Stimulated activated CD8-positive, alpha-beta memory T cell treated with anti-CD3 and anti-CD28 coated beads, Interleukin-4, amount 100 ng/mL, for 48 hours (primary cell): ENCODE measurements around the gene RIMS3.

ENCODE experiments used
- DNase-seq: peaks from one replicate; pipeline ENCODE4 v3.0.0-alpha.2; 2020

RIMS3 gene

DNA sequence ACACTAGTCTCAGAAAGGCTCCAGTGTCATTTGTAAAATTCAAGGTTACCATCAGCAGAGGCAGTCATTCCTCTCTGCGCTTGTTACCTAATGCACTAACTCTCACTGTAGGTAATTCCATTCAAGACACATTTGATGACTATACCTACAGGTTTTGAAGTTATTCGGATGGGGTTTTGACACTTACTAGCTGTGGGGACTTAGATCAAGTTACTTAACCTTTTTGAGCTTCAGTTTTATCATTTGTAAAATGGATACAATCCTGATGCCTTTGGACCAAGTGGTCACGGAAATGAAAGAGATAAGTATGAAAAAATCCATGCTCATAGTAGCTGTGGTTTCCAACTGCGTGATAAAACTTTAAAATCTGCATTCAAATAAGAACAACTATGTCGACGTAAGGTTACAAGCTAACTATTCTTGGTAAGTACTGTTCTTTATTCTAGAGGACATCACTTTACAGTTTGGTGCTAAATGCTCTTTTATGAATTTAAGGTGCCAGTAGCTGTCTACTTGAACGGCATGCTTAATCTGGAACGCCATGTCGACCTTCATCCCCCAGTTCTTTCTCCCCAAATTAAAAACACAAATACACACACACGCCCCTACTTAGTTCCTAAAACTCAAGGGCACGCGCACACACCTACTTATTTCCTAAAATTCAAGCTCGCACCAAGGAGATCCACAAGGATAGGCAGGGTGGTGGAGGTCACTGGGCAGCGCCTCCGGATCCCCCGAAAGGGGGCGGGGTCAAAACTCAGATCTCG is 25.5 kb upstream of the RIMS3 start:
- DNase-seq: no peak

DNA sequence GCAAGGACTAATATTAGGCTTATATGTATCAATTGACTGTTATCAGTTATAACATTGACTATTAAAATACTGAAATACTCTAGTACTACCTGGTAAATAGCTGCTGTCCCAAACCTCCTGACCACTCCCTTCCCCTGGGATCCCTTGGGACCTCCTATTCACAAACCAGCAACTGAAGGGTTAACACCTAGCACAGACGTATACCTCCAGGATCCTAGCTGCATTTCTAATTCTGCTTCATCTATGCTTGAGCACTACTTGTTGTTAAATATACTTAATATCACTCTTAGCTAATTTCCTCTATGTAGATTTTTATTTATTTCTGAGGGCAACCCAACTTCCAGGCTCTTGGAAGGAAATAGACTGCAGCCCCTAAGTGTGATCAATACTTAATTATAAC is 24.3 kb upstream of the RIMS3 start:
- no peak for DNase-seq

DNA sequence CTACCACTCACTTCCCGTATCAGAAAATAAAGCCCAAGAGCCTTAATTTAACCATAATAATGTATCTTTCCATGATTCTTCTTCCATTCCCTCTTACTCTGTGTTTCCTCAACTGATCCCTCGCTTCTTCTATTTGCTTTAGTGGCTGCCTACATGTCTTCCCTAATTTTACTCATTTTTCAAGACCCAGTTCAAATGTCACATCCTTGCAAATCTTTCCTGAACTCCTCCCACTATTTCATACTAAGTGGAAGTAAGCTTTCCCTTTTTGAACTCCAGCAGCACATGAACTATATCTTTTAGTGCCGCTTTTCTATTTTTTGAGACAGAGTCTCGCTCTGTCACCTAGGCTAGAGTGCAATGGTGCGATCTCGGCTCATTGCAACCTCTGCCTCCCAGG is 22.2 kb upstream of the RIMS3 start:
- DNase-seq: no peak

DNA sequence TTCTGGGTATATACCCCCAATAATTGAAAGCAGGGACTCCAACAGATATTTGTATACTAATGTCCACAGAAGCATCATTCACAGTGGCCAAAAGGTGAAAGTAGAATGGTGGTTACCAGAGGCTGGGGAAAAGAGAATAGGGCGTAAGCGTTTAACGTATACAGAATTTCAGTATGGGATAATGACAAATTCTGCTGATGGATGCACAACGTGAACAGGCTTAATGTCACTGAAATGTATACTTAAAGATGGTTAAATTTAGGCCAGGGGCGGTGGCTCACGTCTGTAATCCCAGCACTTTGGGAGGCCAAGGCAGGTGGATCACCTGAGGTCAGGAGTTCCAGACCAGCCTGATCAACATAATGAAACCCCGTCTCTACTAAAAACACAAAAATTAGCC is 21.6 kb upstream of the RIMS3 start:
- no peak for DNase-seq

DNA sequence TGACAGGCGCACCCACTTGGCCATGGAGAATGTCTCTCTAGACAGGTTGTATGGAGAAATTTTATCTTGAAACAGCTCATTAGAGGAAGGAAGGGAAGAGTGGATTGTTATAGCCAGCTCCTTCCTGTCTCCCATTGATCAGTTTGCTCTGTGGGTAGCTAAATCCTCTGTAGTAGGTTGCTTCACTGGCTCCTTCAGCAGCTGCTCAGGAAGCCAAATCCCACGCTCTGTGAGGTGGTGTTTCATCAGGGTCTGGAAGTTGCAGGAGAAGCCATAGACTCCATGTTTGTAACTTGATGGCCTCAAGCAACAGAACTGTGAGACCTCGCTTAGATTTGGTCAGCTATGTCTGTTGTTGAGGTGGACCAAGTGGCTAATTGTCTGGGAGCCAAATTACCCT is 19.2 kb upstream of the RIMS3 start:
- no peak for DNase-seq

DNA sequence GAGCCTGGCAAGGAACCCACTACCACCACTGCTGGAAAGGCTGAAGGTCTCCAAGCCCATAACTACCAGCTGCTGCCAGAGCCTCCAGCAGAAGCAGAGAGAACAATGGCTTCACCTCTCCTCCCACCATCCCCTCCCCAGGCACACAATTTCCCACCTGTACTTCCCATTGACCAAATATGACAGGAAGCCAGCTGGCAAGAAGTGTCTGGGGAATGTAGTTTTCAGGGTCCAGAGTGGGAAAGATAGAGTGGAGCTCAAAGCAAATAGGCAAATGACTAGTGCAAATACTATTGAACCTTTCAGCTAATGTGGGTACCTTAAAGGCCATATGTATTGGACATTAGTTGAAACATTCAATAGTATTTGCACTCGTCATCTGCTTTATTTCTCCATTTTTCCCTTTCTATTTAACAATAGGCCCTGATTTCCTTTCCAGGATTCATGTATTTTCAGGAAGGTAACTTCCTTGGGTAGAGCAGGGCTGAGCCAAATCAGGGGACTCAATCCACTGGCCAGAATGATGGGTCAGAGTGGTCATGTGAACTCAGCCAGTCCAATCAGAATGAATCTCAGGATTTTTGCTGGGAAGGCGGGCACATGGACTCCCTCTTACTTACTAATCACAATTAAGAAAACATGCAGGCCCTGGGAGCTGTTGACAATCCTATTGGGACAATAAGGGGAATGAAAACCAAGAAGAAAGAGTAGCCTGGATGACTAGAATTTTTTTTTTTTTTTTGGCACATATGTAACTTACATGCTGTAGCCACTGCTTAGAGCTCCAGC is 13.9 kb upstream of the RIMS3 start:
- DNase-seq: no peak

DNA sequence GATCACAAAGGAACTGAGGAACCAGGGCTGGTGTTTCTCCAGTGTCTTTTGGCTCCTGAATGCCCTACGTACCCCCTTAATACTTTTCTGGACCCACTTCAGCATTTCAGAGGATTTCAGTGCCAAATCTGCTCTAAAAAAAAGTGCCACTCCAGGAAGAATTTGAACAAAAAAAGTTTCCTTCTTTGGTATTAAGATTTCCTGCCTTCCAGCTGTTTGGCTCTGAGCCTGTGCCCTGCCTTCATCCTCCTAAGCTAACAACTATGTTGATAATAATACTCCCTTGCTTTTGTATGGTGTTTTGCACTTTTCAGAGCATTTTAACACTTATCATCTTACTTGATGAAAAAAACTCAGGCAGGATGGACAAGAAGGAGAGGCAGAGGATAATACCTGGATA is 11.0 kb upstream of the RIMS3 start:
- DNase-seq: no peak

DNA sequence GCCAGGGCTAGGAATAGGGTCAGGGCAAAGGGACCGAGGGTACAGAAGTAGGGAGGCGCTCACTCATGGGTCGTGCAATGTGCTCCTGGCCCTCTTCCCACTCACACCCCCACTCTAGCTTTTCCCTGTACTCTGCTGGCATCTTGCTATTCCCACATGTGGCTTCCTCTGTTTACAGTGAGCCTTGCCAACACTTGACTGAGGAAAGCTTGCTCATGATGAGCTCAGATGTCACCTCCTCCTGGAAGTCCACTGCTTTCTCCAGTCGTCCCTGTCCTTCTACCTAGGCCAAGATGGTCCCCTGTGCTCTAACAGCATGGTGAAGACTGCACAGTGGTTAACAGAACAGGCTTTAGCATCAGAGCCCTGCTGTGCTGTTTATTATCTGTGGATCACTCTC is 8.0 kb upstream of the RIMS3 start:
- no peak for DNase-seq

DNA sequence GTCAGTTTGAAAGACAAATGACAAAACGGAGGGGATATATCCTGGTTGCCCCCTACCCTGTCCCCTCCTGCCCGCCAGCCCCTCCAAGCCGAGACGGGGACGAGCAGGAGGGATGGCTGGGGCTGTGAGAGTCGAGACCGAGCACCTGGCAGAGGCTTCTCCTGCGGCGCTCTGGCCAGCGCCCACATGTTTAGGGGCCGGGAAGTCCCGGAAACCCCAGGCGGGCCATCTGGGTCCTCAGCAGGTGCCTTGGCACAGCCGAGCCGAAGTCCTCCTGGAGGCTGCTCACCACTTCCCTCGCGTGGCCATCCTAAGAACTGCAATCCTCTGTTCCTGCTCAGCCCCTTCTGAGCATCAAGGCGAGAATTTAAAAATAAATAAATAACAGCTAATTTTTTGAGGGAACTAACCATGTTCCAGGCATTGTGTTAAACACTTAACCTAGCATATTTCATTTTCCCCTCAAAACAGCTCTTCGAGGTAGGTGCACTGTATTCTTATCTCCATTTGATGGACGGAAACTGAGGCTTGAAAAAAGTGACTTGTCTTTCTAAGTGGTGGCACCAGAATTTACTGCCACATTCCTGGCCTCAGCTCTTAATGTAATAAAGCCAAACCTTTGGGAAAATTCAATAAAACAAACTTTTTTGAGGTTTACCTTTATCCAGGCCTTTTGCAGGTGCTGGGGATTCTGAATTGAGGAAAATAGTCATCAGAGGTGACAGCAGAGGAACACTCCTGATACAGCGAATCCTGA is 3.5 kb upstream of the RIMS3 start:
- peak; percentile 96 for DNase-seq

DNA sequence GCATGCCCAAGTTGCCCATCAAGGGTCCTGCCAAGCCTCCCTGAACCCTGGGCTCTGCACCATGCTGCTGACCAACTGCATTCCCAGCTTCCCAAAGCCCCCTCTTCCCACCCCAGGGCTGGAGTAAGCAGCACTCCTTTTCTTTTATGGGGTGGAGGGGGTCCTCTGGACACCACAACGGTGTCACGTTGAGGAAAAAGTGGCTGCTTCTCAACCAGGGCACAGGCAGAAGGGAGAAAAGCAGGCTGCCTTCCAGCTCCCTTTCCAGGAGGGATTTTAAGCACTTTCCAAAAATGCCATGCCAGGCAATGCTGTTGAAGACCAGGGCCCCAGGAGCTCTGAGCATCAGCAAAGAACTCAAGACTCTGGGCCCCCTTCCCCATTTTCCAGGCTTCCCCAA is 691 bp downstream of the RIMS3 start:
- no peak for DNase-seq

DNA sequence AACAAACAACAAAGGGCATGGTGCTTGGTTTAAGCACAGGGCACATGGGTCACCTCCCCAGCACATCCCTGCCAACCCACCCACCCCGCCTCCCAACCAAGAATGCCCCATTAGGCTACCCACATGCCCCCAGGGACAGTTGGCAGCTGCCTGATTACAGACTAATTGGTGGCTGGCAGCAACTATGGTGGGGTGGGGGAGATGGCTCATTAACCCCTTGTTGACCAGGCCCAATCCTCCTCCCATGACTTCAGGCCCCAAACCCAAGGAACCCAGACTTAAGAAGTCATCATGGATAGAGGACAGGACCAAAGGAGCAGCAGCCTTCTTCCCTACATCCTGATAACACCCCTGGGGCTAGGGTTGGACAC is 1.3 kb downstream of the RIMS3 start:
- no peak for DNase-seq

DNA sequence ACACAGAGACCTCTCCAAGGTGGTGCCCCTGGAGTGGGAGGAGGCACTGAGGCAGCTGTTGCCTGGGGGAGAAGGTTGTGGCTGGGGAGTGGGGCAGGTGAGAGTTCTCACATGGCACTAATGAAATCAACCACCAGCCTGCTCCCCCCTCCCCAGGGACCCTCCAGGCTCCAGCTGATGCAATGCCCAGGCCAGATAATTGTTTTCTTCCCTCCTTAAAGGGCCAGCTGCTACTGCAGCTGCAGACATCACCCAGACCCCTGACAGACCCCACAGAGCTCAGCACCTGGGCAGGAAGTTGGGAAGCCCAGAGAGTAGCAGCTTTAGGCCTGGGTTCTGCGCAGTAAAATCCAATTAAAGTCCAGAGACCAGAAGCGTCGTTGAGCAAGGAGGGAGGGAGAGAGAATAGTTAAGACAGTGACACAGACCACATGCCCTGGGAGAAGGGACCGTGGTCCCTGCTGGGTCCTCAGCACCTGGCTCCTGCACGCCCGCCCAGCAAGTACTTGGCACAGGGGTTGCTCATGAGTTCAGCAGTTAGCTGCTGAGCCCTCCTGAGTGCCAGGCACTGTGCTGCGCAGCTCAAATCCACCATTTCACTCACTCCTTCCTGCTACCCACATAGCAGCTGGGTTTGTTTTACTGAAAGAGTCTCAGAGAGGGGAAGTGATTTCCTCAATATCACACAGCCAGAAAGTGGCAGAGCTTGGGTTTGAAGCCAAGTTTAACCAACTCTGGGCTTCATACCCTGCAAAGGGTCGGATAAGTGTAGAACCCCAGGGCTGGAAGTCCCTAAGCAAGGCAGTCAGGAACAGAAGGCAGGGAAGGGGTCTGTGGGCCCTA is 1.9 kb downstream of the RIMS3 start:
- no peak for DNase-seq

DNA sequence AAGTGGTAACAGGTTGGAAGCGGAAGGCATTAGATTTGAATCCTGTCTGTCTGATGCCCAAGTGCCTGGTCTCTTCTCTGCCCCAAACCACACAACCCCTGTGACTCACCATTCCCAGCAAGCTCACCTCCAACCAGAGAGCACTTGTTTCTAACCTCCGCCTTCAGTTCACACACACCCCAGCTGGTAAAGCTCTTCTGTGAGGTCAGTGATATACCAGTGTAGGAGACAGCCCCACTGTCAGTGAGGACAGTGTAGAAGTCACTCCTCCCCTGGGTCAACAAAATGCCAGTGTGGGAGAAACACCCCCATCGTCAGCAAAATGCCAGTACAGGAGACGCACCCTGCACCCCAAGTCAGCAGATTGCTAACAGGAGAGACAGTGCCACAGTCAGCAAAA is 2.6 kb downstream of the RIMS3 start:
- peak; percentile 54 for DNase-seq

DNA sequence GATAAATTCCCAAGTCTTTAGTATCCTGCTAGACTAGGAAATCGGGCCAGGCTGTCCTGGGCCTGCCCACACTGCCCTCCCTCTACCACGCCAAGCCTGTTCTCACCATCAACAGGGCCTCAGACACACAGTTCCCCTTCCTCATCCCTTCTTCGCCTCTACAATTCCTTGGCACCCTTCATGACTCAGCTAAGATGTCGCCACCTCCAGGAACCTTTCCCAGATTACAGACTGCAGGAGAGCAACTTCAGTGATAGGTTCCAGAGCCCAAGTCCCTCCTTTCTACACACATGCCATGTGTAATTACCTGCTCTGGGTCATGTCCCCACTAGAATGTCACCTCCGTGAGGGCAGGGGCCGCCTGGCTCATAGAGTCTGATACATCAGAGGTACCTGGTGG is 3.3 kb downstream of the RIMS3 start:
- no peak for DNase-seq

DNA sequence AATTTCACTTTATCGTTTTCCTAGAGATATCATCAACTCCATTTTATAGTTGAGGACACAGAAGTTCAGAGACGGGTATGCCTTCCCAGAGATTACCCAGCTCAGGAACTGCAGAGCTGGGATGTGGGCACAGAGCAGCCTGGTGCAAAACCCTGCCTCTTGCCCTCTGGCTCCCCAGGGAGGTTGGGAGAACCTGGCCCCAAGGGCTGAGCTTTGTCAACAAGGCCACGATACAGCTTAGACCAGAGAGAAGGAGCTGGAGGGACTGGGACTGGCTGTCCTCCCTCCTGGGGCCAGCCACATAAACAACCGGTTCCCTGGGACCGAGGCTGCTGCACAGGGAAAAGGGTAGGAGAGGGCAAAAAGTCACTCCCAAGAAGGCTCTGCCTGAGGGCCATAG is 3.8 kb downstream of the RIMS3 start:
- DNase-seq: no peak

DNA sequence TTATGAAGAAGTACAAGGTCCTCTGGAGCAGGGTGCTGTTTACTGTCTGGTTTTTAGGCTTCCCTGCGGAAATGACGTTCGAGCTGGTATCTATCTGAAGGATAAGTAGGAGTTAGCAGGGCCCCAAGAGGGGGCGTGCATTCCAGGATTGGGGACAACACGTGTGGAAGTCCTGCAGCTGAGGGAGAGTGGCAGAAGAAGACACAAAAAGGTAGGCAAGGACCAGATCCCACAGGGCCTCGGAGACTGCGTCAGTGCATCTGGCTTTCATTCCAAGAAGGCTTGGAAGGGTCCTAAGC is 5.9 kb downstream of the RIMS3 start:
- DNase-seq: no peak

DNA sequence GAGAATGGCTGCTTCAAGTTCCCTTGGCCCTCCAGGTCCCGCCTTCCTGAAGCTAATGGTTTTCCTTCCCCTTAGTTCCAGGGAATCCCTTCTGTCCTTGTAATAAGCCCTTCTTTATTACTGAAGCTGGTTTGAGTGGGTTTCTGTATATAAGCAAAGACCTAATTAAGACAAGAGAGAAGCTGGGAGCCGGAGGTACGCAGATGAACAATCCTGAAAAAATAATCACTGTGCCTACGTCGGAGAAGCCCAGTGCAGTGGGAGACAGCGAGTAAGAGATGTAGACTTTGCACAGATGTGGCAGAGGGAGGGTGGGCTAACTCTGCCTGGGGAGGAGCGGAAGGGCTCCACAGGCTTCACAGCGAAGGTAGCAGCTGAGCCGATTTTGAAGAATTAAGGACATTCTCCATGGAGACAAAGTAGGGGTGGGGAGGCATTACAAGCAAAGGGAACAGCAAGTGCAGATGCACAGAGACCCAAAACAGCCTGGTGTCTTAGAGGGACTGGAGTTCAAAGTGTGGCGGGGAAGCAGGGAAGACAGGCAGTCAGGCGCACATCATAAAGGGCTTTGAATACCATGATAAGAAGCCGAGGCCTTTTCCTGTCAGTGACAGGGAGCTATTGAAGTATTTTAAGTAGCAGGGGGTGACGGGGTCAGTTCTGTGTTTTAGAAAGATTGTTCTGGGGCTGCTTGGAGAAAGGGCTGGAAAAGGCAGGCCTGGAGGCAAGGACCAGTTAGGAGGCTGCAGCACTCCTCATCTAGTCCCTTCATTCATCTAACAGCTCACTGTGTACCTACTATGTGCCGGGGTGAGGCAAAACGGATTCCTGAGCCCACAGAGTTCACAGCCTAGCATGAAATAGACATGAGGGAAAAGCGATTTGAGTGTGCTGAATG is 6.5 kb downstream of the RIMS3 start:
- no peak for DNase-seq

DNA sequence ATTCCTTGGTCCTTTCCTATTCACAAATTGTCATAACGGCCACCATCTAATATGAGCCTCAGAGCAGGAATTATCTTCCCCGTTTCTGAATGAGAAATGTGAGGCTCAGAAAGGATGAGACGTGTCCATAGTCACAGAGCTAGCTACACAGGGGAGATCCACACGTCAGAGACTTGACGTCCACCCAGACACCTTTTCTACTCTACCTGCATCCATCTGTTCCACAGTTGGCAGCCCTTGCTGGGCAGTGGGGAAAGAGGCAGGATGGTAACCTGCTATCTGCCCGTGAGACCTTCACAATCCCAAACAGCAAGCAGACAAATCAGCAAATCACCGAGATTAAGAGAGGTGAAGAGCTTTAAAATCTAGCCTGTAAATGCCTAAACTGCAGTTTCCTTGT is 8.4 kb downstream of the RIMS3 start:
- no peak for DNase-seq

DNA sequence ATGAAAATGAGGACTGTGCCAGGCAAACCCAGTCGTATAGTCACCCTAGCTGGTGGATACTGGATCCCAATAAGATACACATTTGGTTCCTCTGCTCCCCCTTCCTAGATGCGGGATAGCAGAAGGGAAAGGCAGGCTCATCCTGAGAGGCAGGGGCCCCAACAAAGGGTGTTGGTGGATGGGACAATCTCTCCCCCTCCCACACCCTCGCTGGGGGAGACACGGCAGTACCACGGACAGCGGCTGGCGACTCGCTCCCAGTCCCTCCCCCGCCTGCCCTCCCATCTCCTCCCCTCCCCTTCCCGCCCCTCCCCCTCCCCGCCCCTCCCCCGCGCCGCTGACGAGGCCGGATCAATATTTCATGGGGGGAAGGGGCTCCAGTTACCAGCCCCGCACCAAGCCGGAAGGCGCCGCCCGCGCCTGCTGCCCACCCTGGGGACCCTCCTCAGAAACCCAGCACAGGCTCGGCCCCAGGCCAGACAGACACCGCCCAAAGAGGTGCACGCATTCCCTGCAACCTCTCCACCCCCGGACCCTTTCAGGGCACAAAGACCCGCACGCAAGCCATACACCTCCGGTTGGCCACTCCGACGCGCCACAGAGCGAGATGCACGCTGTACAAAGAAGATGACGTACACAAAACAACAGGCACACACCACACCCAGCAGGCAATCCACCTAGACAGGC is 11.5 kb downstream of the RIMS3 start:
- no peak for DNase-seq

DNA sequence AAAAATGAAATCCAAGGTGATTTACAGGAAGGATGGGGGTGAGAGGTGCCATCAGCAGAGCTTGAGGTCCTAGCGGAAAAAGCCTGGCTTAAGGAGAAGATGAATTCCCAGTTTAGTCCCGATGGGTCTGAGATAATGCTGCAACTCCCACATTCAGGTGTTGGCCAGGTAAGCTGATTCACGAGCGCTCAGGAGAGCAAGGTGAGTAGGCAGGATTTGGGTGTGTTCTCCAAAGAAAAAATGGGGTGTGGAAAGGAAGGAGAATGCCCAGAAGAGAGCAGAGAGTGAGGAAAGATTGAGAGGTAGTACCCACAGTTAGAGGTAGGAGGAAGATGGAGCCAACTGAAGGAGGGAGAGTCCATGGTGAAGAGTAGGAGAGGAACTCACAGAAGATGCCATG is 12.5 kb downstream of the RIMS3 start:
- DNase-seq: no peak

DNA sequence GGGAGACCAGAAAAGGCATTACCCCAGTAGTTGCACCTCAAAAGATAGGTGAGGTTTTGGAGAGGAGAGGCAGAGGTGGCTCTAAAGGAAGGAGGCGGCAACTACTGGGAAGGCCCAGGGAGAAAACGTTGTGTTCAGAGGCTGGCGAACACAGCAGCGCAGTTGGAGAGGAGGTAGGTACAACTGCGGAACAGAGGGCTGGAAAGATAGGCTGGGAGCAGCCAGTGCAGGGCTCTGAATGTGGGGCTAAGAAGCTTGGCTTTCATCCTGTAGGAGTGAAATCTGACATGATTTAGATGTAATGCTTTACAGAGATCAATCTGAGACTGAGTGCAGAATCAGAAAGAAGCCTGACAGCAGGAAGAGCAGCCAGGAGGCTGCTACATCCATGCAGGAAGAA is 13.0 kb downstream of the RIMS3 start:
- DNase-seq: no peak
